Endometrial microvascular endothelial cells (primary cell): ENCODE results near the gene LETM1. TPM values are rescaled to one million over a fixed set of nuclear protein-coding genes. Genes with fewer than 3 reads are reported as not detected.

ENCODE experiments used
- in situ Hi-C: cut with HindIII; loops from 2 replicates; pipeline ENCODE4 v1.10.0; 2017; ENCODE audit warnings: low sequenced_read_pairs, low pct_unique_long_range_greater_than_20kb; ENCODE audit errors: inconsistent ontology term
- total RNA-seq: library from RNA; depleted of rRNA; stranded (reverse); fragments of >200 nt; gene quantifications from one replicate; pipeline ENCODE4 v1.2.3, GENCODE V29; 2015; ENCODE audit errors: inconsistent ontology term

LETM1 gene
- total RNA-seq, 1 donor from 2014 or later: 53.4 TPM

DNA sequence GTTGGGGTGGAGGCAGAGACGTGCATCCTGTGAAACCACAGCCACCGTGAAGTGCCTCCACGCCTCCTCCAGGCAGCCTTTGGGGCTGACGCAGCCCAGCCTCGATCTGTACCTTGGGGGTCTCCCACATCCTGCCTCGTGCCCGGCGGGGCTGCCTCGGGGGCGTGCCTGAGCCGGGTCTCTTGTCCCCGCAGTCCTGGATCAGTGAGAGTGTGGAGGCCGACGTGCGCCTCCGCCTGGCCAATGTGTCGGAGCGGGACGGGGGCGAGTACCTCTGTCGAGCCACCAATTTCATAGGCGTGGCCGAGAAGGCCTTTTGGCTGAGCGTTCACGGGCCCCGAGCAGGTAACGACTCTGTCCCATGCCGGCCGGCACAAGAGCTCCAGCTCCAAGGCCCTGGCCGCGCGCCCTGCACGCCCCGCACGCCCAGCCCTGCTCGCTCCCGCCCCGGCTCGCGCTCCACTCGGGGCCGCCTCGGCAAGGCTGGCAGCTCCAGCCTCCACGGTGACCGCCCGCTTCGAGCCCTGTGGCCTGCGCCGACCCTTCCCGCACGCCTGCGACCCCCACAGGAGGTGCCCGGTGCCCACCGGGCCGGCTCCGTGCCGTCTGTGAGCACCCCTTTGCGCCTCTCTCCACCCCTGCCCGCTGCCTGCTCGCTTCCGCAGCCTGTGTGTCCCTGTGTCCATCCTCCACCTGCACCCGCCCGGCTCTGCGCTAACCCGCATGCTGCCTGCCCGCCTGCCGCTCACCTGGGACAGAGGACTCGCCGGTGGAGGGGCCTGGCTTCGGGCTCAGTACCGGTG is 53.0 kb downstream of the LETM1 start:
- in situ Hi-C loops: no loop called here

GRCh38 chr4:1802151-1802715 is 53.7 kb downstream of the LETM1 start:
- in situ Hi-C loops: no loop called here

- in situ Hi-C loops: no loop called here
Observed at GRCh38 chr4:1801286-1801958, 54.5 kb downstream of the LETM1 start.

GRCh38 chr4:1800805-1801204 is 55.2 kb downstream of the LETM1 start:
- in situ Hi-C loops: no loop called here

DNA sequence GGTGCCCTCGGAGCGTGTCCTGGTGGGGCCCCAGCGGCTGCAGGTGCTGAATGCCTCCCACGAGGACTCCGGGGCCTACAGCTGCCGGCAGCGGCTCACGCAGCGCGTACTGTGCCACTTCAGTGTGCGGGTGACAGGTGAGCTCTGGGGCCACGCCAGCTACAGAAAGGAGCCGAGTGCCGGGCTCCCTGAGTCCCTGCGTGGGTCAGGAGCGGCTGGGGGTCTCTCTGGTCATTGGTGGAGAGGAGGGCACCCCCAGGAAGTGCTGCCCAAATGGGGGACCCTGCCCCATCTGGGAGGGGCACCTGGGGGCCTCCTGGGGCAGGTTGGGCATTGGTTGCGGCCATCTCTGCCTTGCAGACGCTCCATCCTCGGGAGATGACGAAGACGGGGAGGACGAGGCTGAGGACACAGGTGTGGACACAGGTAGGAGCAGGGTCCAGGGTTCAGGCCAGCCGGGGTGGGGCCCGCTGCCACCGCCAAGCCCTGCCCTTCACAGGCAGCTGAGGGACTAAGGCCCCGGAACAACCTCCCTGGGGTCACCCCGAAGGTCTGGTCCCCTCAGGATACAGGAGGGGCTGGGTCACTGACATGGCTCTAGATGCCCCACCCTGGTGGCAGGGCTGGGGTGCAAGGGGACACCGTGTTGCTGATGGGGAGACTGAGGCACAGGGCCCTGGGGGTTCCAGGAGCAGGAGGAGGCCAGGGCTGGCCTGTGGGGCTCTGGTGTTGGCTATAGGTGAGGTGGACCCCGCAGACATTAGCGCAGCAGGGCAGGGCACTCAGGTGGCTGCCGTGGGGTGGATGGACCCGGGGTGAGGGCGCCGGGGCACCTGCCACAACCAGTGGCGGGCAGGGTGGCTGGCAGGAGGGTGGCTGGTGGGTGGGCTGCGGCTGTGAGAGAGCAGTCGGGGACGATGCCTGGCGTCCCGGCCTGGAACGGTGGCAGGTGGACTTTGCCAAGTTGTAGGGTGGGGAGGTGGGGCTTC is 56.3 kb downstream of the LETM1 start:
- in situ Hi-C loops: no loop called here

DNA sequence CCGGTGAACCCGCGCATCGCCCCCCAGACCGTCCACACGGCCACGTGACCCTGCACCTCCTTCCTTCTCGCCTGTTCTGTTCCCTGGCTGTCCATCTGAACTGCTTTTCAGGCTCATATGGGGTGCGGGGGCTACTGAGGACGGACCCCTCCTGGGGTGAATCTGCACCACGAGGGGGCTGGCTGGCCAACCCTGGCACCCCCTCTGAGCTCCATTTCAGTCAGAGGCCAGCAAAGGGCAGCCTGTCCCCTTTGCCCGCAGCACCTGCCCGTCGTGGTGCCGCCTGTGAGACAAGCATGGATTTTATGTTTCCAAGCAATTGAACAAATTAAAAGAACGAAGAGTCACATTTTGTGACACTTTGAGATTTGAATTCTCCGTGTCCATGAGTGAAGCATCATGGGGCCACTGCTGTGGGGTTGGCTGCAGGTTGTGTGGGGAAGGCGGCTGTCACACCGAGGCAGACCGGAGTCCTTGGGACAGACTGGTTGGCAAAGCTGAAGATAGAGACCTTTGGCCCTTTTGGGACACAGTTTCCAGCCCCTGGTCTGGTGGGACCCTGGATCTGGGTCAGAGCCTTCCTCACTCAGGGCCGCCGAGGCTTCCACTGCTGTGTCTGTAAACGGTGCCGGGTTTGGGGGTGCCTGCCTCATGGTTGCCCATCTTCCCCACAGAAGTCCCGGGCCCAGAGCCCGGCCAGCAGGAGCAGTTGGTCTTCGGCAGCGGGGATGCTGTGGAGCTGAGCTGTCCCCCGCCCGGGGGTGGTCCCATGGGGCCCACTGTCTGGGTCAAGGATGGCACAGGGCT is 57.2 kb downstream of the LETM1 start:
- in situ Hi-C loops: no loop called here

DNA sequence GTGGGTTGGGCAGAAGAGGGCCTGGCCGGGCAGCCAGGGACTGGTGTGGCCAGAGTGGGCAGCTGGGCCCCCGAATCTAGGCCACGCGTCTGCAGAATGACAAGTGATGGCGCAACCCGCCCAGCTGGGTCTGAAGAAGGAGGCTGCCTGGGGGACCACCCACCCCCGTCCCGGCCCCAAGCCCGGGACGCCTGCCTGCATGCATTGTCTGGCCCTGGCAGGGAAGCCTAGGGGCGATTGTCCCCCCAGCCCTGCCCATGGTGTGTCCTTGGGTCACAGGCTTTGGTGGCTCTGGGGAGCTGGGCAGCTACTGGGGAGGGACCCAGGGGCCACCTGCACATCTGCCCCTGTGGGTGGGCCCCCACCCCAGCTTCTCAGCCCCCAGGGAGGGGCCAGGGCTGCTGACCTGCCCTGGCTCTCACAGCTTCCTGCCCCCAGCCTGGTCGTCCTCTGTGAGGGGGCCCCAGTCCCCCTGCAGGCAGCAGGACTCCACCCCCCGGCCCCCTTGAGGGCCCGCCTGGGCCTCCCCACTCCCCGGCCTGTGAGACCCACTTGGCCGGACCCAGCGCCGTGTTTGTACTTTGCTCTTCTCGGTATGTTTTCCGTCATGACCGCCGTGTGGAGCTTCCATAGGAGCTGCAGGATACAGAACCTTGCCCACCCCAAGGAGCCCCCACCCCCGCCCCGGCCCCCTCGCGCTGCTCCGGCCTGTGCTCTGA is 57.9 kb downstream of the LETM1 start:
- in situ Hi-C loops: no loop called here

DNA sequence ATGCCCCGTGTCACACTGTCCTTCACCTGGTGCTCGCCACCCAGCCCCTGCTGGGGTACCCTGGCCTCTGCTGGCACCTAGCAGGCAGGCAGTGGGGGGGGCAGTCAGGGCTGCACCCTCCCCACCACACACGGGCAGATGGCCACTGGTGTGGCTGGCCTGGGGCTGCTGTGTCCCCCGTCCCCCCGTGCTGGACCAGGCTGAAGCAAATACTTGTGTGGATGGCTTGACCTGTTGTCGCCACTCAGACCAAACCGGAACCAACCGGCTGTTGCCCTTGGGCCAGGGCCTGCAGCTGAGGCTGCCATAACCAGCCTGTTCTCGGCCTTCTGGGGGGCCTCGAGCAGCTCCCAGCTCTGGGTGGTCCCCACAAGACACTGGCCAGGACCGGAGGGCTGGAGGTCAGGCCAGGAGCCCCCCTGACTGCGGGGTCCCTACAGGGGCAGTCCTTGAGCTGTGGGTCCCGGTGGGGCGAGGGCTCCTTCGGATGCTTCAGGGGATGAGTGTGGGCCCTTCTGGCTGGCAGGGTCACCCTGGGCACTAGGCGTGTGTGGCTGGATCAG is 58.6 kb downstream of the LETM1 start:
- in situ Hi-C loops: no loop called here

- in situ Hi-C loops: no loop called here
Observed at GRCh38 chr4:1796486-1797204, 59.3 kb downstream of the LETM1 start.

DNA sequence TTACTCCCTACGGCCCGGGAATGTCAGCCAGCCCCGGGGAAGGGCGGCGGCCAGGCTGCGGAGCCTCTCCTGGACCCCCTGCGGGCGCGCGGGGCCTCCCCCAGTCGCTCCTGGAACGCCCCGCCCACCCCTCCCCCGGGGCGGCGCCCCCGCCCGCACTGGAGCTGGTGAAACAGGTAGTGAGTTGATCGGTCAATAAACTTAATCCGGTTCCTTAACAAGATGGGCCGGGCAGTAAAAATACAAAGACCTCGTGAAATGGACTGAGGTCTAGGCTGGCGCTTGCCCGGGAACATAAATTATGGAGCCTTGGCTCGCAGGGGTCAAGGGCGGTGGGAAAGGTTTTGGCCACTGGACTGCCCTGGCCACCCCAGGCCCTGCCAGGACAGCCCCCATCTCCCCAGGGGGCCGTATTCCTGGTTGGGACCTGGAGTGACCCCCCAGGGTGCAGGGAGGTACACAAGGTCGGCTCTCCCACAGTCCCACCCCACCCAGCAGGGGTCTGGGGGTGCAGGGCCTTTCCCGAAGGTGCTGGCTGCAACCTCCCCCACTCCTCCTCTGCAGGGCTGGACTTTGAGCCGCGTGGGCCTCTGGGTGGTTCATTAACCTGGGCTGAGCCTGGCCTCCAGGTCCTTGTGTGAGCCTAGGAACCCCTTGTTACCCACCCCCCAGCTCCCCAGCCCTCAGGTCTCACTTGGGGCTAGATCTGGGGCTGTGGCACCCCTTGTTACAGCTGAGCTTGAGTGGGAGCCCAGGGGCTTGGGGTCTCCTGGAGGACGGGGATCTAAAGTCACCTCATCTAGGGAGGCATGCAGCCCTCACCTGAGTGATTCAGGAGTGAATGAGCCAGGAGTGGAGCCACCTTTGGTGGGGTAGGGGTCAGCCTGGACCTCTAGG is 60.4 kb downstream of the LETM1 start:
- in situ Hi-C loops: no loop called here

DNA sequence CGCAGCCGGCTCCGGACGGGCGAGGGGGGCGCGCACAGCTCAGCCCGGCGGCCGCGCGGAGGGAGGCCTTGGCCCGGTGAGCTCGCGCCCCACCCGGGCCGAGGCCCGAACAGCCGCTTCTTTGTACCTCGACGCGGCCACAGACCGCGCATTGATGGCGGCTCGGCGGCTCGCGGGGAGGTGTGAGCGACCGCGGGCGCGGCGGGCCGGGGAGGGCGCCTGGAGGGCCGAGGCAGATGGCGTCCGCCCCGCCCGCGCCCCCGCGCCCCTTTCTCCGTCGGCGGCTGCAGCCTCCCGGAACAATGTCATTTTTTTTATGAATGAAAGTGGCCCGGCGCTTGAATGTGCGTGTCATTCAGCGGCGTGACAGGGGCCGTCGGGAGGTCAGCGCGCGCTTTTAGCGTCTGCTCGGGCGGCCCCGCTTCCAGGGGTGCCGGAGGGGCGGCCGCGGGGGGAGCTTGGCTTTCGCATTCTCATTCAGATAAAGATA is 61.1 kb downstream of the LETM1 start:
- in situ Hi-C loops: no loop called here

DNA sequence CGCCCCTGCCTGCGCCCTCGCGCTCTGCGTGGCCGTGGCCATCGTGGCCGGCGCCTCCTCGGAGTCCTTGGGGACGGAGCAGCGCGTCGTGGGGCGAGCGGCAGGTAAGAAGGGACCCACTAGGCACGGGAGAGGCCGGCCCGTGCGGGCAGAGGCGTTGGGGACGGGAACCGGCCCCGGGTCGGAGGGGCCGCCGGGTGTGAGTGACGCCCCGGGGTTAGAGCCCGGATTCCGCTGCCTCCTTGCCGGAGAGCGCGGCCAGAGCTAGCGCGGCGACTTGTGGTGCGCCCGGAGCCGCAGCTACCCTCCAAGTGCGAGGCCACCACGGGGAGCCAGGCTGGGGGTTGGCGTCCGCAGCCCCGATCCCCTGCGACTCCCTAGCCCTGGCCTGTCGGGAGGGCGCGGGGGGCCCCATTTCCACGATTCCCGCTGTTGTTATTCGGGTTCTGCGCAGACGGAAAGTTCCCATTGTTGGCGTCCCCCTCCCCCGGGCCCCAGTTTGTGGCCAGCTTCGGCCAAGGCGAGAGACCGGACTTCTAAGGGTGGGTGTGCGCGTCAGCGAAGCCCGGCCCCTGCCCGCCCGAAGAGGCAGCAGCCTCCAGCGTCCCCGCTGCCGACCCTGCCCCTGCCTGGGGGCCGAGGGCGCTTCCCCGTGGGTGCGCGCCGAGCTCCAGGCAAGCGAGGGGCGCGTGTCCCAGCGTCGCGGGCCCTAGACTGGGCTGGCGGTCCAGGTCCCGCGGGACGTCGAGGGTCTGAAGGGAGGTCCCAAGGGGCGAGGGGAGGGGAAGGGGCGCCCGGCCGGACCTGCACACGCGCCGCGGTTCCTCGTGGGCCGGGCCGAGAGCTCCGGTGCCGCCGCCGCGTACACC is 61.8 kb downstream of the LETM1 start:
- in situ Hi-C loops: no loop called here

DNA sequence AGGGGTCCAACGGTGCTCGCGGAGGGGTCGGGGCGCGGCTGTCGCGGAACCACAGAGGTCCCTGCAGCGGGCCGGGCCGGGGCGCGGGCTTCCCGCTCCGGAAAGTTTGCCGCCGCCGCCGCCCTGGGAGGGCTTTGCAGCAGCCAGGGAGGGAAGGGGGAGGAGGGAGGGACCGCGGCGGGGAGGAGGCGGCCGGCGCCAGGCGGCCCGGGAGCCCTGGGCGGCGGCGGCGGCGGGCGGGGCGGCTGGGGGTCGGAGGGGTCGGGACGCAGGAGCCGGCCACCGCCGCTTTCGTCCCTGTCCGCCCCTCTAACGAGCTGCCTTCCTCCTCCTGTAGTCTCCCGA is 62.5 kb downstream of the LETM1 start:
- in situ Hi-C loops: no loop called here

GRCh38 chr4:1792832-1793495 is 63.0 kb downstream of the LETM1 start, which contains the start of gene FGFR3:
FGFR3 (plus strand) TSS chr4:1793293; CDS start chr4:1793935, 642 bp downstream.
- in situ Hi-C loops: no loop called here
